Measurements from ENCODE around the gene EFCAB14. TPM values are rescaled to one million over a fixed set of nuclear protein-coding genes. Genes with fewer than 3 reads are reported as not detected.
A peak's percentile ranks its signal among the peaks of the same experiment; 100 is the strongest.
"Not testable (repeated sequence)": the region's sequence is repeated elsewhere in the genome, so short reads cannot be mapped to it uniquely, and the experiment has no call there.

Gene EFCAB14
- total RNA-seq, 1 donor from 2014 or later = 70.4 TPM

GRCh38 chr1:46717654-46718053 is 1.3 kb downstream of the EFCAB14 start:
- peak overlapping the region; percentile 93 for H3K27ac Mint-ChIP-seq
- peak; percentile 55 for DNase-seq
- no peaks in the 10 kb centered on the region for H3K9me3 Mint-ChIP-seq
- peak overlapping the region; percentile 95 for H3K4me3 Mint-ChIP-seq
- peaks cover 27% of the 10 kb centered on the region for H3K36me3 Mint-ChIP-seq (ENCODE audit: low read depth)
- H3K27me3 Mint-ChIP-seq = no peaks in the 10 kb centered on the region
- intact Hi-C loops (cut with micrococcal nuclease) = loop anchor here (2.0 to 5.0 kb wide), 2 partner anchors 99 to 595 kb away; partner anchors contain the start of gene STIL
- peaks cover 36% of the 10 kb centered on the region for H3K4me1 Mint-ChIP-seq

- Mint-ChIP-seq H3K36me3 (ENCODE audit: low read depth) (peaks cover 43% of the 10 kb centered on the region), H3K27me3 (no peaks in the 10 kb centered on the region), H3K9me3 (no peaks in the 10 kb centered on the region), H3K4me1 (peaks cover 43% of the 10 kb centered on the region), H3K27ac (no peak overlapping the region), H3K4me3 (no peak overlapping the region)
- DNase-seq = no peak
- intact Hi-C loops (cut with micrococcal nuclease) = loop anchor here (5.0 kb wide), 1 partner anchor 597 kb away; the partner anchor contains the start of gene STIL
These were observed 3.9 kb downstream of the EFCAB14 start for GRCh38 chr1:46714976-46715375.

- intact Hi-C loops (cut with micrococcal nuclease) = no loop called here
- H3K27ac Mint-ChIP-seq = no peak overlapping the region
- H3K27me3 Mint-ChIP-seq = no peaks in the 10 kb centered on the region
- H3K36me3 Mint-ChIP-seq (ENCODE audit: low read depth) = peaks cover 58% of the 10 kb centered on the region
- H3K4me3 Mint-ChIP-seq = no peak overlapping the region
- peaks cover 12% of the 10 kb centered on the region for H3K4me1 Mint-ChIP-seq
- no peaks in the 10 kb centered on the region for H3K9me3 Mint-ChIP-seq
- DNase-seq = no peak
These were observed 10.8 kb downstream of the EFCAB14 start for GRCh38 chr1:46708121-46708520.

- Mint-ChIP-seq H3K4me1 (peaks cover 10% of the 10 kb centered on the region), H3K9me3 (no peaks in the 10 kb centered on the region), H3K36me3 (ENCODE audit: low read depth) (peaks cover 57% of the 10 kb centered on the region), H3K27ac (no peak overlapping the region), H3K27me3 (no peaks in the 10 kb centered on the region), H3K4me3 (no peak overlapping the region)
- DNase-seq = no peak
- intact Hi-C loops (cut with micrococcal nuclease) = no loop called here
These were observed 13.5 kb downstream of the EFCAB14 start for GRCh38 chr1:46705408-46705807.

GRCh38 chr1:46703927-46704641 is 14.8 kb downstream of the EFCAB14 start:
- Mint-ChIP-seq H3K4me1 (peaks cover 13% of the 10 kb centered on the region), H3K36me3 (ENCODE audit: low read depth) (peaks cover 54% of the 10 kb centered on the region), H3K4me3 (no peak overlapping the region), H3K9me3 (no peaks in the 10 kb centered on the region), H3K27me3 (no peaks in the 10 kb centered on the region), H3K27ac (peak overlapping the region; percentile 11)
- no peak for DNase-seq
- intact Hi-C loops (cut with micrococcal nuclease) = no loop called here

- Mint-ChIP-seq H3K36me3 (ENCODE audit: low read depth) (peaks cover 58% of the 10 kb centered on the region), H3K27ac (no peak overlapping the region), H3K9me3 (no peaks in the 10 kb centered on the region), H3K4me3 (no peak overlapping the region), H3K4me1 (peaks cover 16% of the 10 kb centered on the region), H3K27me3 (no peaks in the 10 kb centered on the region)
- intact Hi-C loops (cut with micrococcal nuclease) = no loop called here
- no peak for DNase-seq
These were observed 19.2 kb downstream of the EFCAB14 start for GRCh38 chr1:46699666-46700065.

- peaks cover 53% of the 10 kb centered on the region for H3K36me3 Mint-ChIP-seq (ENCODE audit: low read depth)
- no peak for DNase-seq
- H3K9me3 Mint-ChIP-seq = no peaks in the 10 kb centered on the region
- intact Hi-C loops (cut with micrococcal nuclease) = no loop called here
- no peak overlapping the region for H3K4me3 Mint-ChIP-seq
- peaks cover 14% of the 10 kb centered on the region for H3K4me1 Mint-ChIP-seq
- no peaks in the 10 kb centered on the region for H3K27me3 Mint-ChIP-seq
- no peak overlapping the region for H3K27ac Mint-ChIP-seq
These were observed 21.9 kb downstream of the EFCAB14 start for GRCh38 chr1:46697053-46697452.

GRCh38 chr1:46694676-46695075 is 24.2 kb downstream of the EFCAB14 start:
- H3K4me1 Mint-ChIP-seq; H3K27ac Mint-ChIP-seq; H3K9me3 Mint-ChIP-seq; H3K27me3 Mint-ChIP-seq; H3K4me3 Mint-ChIP-seq; intact Hi-C loops (cut with micrococcal nuclease); DNase-seq: not testable (repeated sequence)
- peaks cover 60% of the 10 kb centered on the region for H3K36me3 Mint-ChIP-seq (ENCODE audit: low read depth)

GRCh38 chr1:46692811-46693770 is 25.8 kb downstream of the EFCAB14 start:
- intact Hi-C loops (cut with micrococcal nuclease) = no loop called here
- Mint-ChIP-seq H3K4me1 (peaks cover 2% of the 10 kb centered on the region), H3K4me3 (no peak overlapping the region), H3K27me3 (no peaks in the 10 kb centered on the region), H3K27ac (no peak overlapping the region), H3K36me3 (ENCODE audit: low read depth) (peaks cover 64% of the 10 kb centered on the region), H3K9me3 (no peaks in the 10 kb centered on the region)
- no peak for DNase-seq

GRCh38 chr1:46691997-46692790 is 26.7 kb downstream of the EFCAB14 start:
- intact Hi-C loops (cut with micrococcal nuclease) = no loop called here
- no peaks in the 10 kb centered on the region for H3K9me3 Mint-ChIP-seq
- peaks cover 71% of the 10 kb centered on the region for H3K36me3 Mint-ChIP-seq (ENCODE audit: low read depth)
- H3K4me1 Mint-ChIP-seq = peaks cover 8% of the 10 kb centered on the region
- no peak overlapping the region for H3K27ac Mint-ChIP-seq
- no peak for DNase-seq
- H3K4me3 Mint-ChIP-seq = no peak overlapping the region
- H3K27me3 Mint-ChIP-seq = no peaks in the 10 kb centered on the region

GRCh38 chr1:46690931-46691421 is 27.9 kb downstream of the EFCAB14 start:
- Mint-ChIP-seq H3K27me3 (no peaks in the 10 kb centered on the region), H3K27ac (no peak overlapping the region), H3K9me3 (no peaks in the 10 kb centered on the region), H3K36me3 (ENCODE audit: low read depth) (peaks cover 71% of the 10 kb centered on the region), H3K4me3 (no peak overlapping the region), H3K4me1 (peaks cover 8% of the 10 kb centered on the region)
- no peak for DNase-seq
- intact Hi-C loops (cut with micrococcal nuclease) = no loop called here

GRCh38 chr1:46689897-46690296 is 29.0 kb downstream of the EFCAB14 start:
- peaks cover 66% of the 10 kb centered on the region for H3K36me3 Mint-ChIP-seq (ENCODE audit: low read depth)
- peaks cover 8% of the 10 kb centered on the region for H3K4me1 Mint-ChIP-seq
- H3K9me3 Mint-ChIP-seq = no peaks in the 10 kb centered on the region
- no peak overlapping the region for H3K4me3 Mint-ChIP-seq
- intact Hi-C loops (cut with micrococcal nuclease) = no loop called here
- no peak overlapping the region for H3K27ac Mint-ChIP-seq
- DNase-seq = no peak
- H3K27me3 Mint-ChIP-seq = no peaks in the 10 kb centered on the region

- intact Hi-C loops (cut with micrococcal nuclease) = no loop called here
- Mint-ChIP-seq H3K9me3 (no peaks in the 10 kb centered on the region), H3K4me1 (peaks cover 8% of the 10 kb centered on the region), H3K27ac (peak overlapping the region; percentile 20), H3K4me3 (no peak overlapping the region), H3K27me3 (no peaks in the 10 kb centered on the region), H3K36me3 (ENCODE audit: low read depth) (peaks cover 66% of the 10 kb centered on the region)
- DNase-seq = no peak
These were observed 29.6 kb downstream of the EFCAB14 start for GRCh38 chr1:46689356-46689755.
